IMR-90 (cell line): ENCODE data around the gene PPM1M. TPM values are rescaled to one million over a fixed set of nuclear protein-coding genes. Genes with fewer than 3 reads are reported as not detected.

Experiments
- BHLHE40 ChIP-seq: fragments of 150-350 bp; IDR thresholded peaks from 2 replicates; pipeline ENCODE4 v1.6.1; 2016; ENCODE audit warnings: mild to moderate bottlenecking, low read depth, low read length
- CEBPB ChIP-seq: IDR thresholded peaks from 2 replicates; pipeline ENCODE4 v1.6.1; 2012; ENCODE audit warnings: low read depth, low read length, improper control_type of control experiment
- ELK1 ChIP-seq: fragments of 150-350 bp; IDR thresholded peaks from 2 replicates; pipeline ENCODE4 v1.6.1; 2016; ENCODE audit warnings: low read depth, mild to moderate bottlenecking, low read length, moderate library complexity, borderline replicate concordance
- polyA plus RNA-seq, 3 experiments: library from polyadenylated mRNA; depleted of rRNA; stranded (reverse); fragments of >200 nt; gene quantifications; 2 replicates each; pipeline ENCODE4 v1.2.3, GENCODE V29; 2012; ENCODE audit warnings: low replicate concordance in 1 of 3
- total RNA-seq: library from RNA; depleted of rRNA; stranded (reverse); fragments of >200 nt; gene quantifications from 2 replicates; pipeline ENCODE4 v1.2.3, GENCODE V29; 2012

PPM1M gene
- total and polyA plus RNA-seq, 2 of the 4 experiments (the other 2 are of a cell fraction): 12.2 to 18.1 TPM

GRCh38 chr3:52295671-52296208 is 50.2 kb downstream of the PPM1M start (continued):
- TF ChIP-seq ELK1 (no peak), CEBPB (no peak), BHLHE40 (no peak)
